ENCODE measurements around the gene GLCCI1.

The GLCCI1 gene

DNA sequence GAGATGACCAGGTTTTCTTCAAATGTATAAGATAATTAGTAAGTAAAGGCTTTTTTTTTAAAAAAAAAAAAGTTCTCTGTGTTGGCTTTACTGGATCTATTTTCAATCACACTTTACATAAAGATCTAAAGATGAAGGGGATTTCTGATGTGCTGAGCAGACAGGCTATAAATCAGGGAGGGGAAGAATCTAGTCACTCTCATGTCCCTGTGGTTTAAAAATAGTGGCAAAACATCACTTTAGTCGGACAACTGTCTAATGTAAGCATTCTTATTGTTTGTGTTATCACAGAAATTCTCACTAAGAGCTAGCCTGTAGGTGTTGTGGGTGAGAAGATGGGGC lies 160.7 kb downstream of the GLCCI1 start:
- Histone ChIP-seq H3K27me3 (ENCODE audit: insufficient read depth, low read depth, severe bottlenecking) (no peaks in the 10 kb centered on the region), H3K9me3 (ENCODE audit: severe bottlenecking) (no peaks in the 10 kb centered on the region), H3K36me3 (no peaks in the 10 kb centered on the region), H3K4me3 (ENCODE audit: low read depth, low read length) (no peak overlapping the region), H3K27ac (no peak overlapping the region)
- no peak for DNase-seq
- no peak for TF ChIP-seq CTCF (IDR thresholded peaks at IDR 0.05; ENCODE audit: low read depth, low read length)

GRCh38 chr7:8130663-8131062 lies 162.1 kb downstream of the GLCCI1 start:
- no peak for DNase-seq
- no peaks in the 10 kb centered on the region for H3K27me3 ChIP-seq (ENCODE audit: insufficient read depth, low read depth, severe bottlenecking)
- no peaks in the 10 kb centered on the region for H3K36me3 ChIP-seq
- no peak overlapping the region for H3K27ac ChIP-seq
- no peaks in the 10 kb centered on the region for H3K9me3 ChIP-seq (ENCODE audit: severe bottlenecking)
- H3K4me3 ChIP-seq (ENCODE audit: low read depth, low read length) = no peak overlapping the region
- TF ChIP-seq CTCF (IDR thresholded peaks at IDR 0.05; ENCODE audit: low read depth, low read length) = no peak

- no peak for DNase-seq
- Histone ChIP-seq H3K27me3 (ENCODE audit: insufficient read depth, low read depth, severe bottlenecking) (no peaks in the 10 kb centered on the region), H3K36me3 (no peaks in the 10 kb centered on the region), H3K4me3 (ENCODE audit: low read depth, low read length) (no peak overlapping the region), H3K27ac (no peak overlapping the region), H3K9me3 (ENCODE audit: severe bottlenecking) (no peaks in the 10 kb centered on the region)
- TF ChIP-seq CTCF (IDR thresholded peaks at IDR 0.05; ENCODE audit: low read depth, low read length) = no peak
Measured at GRCh38 chr7:8131694-8132605, 163.4 kb downstream of the GLCCI1 start.

DNA sequence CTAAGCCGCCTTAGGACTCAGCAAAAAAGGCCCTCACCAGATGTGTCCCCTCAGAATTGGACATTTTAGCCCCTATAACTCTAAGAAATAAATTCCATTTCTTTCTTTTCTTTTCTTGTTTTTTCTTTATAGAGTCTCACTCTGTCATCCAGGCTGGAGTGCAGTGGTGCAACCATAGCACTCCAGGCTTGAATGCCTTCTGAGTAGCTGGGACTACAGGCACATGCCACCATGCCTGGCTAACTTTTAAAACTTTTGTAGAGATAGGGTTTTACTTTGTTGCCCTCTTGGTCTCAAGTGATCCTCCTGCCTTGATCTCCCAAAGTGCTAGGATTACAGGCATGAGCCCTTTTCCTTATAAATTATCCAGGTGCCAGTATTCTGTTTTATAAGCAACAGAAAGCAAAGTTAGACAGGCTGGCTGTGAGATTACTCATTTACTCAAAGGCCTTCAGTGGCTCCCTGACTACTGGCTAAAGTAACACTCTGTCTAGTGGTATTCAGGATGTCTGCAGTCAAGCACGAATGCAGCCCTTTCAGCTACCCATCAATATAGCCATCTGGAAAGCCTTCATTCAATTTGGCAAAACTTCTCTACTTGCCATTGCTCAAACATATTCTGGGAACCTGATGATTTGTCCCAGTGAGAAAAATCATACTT lies 164.7 kb downstream of the GLCCI1 start:
- DNase-seq = no peak
- Histone ChIP-seq H3K4me3 (ENCODE audit: low read depth, low read length) (no peak overlapping the region), H3K36me3 (no peaks in the 10 kb centered on the region), H3K27ac (no peak overlapping the region), H3K9me3 (ENCODE audit: severe bottlenecking) (no peaks in the 10 kb centered on the region), H3K27me3 (ENCODE audit: insufficient read depth, low read depth, severe bottlenecking) (no peaks in the 10 kb centered on the region)
- no peak for TF ChIP-seq CTCF (IDR thresholded peaks at IDR 0.05; ENCODE audit: low read depth, low read length)

GRCh38 chr7:8134089-8134733 lies 165.6 kb downstream of the GLCCI1 start:
- no peak overlapping the region for H3K4me3 ChIP-seq (ENCODE audit: low read depth, low read length)
- no peaks in the 10 kb centered on the region for H3K36me3 ChIP-seq
- H3K27me3 ChIP-seq (ENCODE audit: insufficient read depth, low read depth, severe bottlenecking) = no peaks in the 10 kb centered on the region
- no peak for TF ChIP-seq CTCF (IDR thresholded peaks at IDR 0.05; ENCODE audit: low read depth, low read length)
- no peak for DNase-seq
- H3K9me3 ChIP-seq (ENCODE audit: severe bottlenecking) = no peaks in the 10 kb centered on the region
- H3K27ac ChIP-seq = no peak overlapping the region
